ENCODE data around the gene MTUS2.

DNA sequence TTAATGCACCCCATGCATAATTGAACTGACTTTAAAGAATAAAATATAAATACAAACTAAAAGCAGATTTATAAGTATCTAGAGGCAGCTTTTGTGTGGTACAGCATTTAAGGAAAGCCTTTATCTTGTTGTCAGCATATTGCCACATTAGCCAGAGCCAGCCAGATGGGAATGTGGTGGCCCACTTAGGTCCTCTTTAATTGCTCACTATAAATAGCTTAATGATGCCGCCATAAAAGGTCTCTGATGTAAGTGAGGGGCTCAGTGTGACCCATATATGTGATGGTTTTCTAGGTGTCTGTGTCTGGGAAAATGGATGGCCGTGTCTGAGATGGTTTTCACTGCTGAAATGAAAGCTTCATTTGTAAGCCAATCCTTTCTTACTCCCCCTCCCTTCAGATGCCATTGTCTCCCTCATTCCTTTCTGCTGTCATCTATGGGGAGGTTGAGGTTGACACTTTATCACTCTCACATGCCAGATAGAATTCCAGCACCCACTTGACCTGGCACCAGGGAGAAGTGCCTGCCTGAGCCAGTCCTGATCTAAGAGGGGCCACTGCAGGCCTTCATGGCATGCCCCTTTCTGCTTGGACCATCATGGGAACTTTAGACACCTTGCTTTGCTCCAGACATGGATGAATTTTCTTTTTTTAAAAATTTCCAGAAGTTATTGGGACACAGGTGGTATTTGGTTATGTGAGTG is 135.3 kb downstream of the MTUS2 start:
- TF ChIP-seq, protein P1, sequence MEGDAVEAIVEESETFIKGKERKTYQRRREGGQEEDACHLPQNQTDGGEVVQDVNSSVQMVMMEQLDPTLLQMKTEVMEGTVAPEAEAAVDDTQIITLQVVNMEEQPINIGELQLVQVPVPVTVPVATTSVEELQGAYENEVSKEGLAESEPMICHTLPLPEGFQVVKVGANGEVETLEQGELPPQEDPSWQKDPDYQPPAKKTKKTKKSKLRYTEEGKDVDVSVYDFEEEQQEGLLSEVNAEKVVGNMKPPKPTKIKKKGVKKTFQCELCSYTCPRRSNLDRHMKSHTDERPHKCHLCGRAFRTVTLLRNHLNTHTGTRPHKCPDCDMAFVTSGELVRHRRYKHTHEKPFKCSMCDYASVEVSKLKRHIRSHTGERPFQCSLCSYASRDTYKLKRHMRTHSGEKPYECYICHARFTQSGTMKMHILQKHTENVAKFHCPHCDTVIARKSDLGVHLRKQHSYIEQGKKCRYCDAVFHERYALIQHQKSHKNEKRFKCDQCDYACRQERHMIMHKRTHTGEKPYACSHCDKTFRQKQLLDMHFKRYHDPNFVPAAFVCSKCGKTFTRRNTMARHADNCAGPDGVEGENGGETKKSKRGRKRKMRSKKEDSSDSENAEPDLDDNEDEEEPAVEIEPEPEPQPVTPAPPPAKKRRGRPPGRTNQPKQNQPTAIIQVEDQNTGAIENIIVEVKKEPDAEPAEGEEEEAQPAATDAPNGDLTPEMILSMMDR (conservative IDR thresholded peaks at IDR 0.05; ENCODE audit: low read length): no peak
- no peak for TF ChIP-seq EZH2phosphoT487 (IDR thresholded peaks at IDR 0.05; ENCODE audit: borderline replicate concordance)
